KOPT-K1 (cell line): Measurements from ENCODE around the gene RGS14.
"Not testable (repeated sequence)": the region's sequence is repeated elsewhere in the genome, so short reads cannot be mapped to it uniquely, and the experiment has no call there.

Experiments used
- H3K27ac ChIP-seq: fragments of 200-600 bp; sonication (generic); 2 replicates; pipeline ENCODE4 v1.5.1; 2016; ENCODE audit warnings: antibody characterized with exemption, mild to moderate bottlenecking, low read depth, low read length; ENCODE audit not compliant: poor library complexity, severe bottlenecking
- H3K36me3 ChIP-seq: fragments of 200-600 bp; sonication (generic); 2 replicates; pipeline ENCODE4 v1.5.1; 2017; ENCODE audit warnings: antibody characterized with exemption, mild to moderate bottlenecking, low read length, moderate library complexity; ENCODE audit not compliant: insufficient read depth
- H3K9me3 ChIP-seq: fragments of 200-600 bp; sonication (generic); 2 replicates; pipeline ENCODE4 v1.5.1; 2017; ENCODE audit warnings: antibody characterized with exemption, low read length, mild to moderate bottlenecking; ENCODE audit not compliant: insufficient read depth, poor library complexity, severe bottlenecking

RGS14 gene

GRCh38 chr5:177372034-177372896 lies 14.5 kb downstream of the RGS14 start:
- Histone ChIP-seq H3K36me3 (peaks cover 61% of the 10 kb centered on the region), H3K27ac (peak overlapping the region; percentile 31), H3K9me3 (no peaks in the 10 kb centered on the region)

GRCh38 chr5:177372910-177373309 lies 15.2 kb downstream of the RGS14 start:
- Histone ChIP-seq H3K9me3 (no peaks in the 10 kb centered on the region), H3K36me3 (peaks cover 54% of the 10 kb centered on the region), H3K27ac (peak overlapping the region; percentile 31)

GRCh38 chr5:177373806-177374205 lies 16.1 kb downstream of the RGS14 start:
- H3K27ac ChIP-seq, result no peak overlapping the region

GRCh38 chr5:177374211-177374610 lies 16.5 kb downstream of the RGS14 start:
- Histone ChIP-seq H3K36me3 (peaks cover 41% of the 10 kb centered on the region), H3K9me3 (no peaks in the 10 kb centered on the region), H3K27ac (no peak overlapping the region)

More at GRCh38 chr5:177373806-177374205, 16.1 kb downstream of the RGS14 start:
- no peaks in the 10 kb centered on the region for H3K9me3 ChIP-seq
- H3K36me3 ChIP-seq, result peaks cover 45% of the 10 kb centered on the region

GRCh38 chr5:177375516-177375915 lies 17.8 kb downstream of the RGS14 start:
- not testable (repeated sequence) for H3K27ac ChIP-seq, H3K9me3 ChIP-seq
- peaks cover 29% of the 10 kb centered on the region for H3K36me3 ChIP-seq

GRCh38 chr5:177376107-177376506 lies 18.4 kb downstream of the RGS14 start:
- Histone ChIP-seq H3K9me3 (no peaks in the 10 kb centered on the region), H3K27ac (no peak overlapping the region), H3K36me3 (peaks cover 26% of the 10 kb centered on the region)

- peaks cover 10% of the 10 kb centered on the region; the same call in 1 of the 2 replicates for H3K36me3 ChIP-seq
- H3K9me3 ChIP-seq, result no peaks in the 10 kb centered on the region
- no peak overlapping the region for H3K27ac ChIP-seq
Observed at GRCh38 chr5:177377851-177378776, 20.4 kb downstream of the RGS14 start.

- H3K27ac ChIP-seq, result no peak overlapping the region
- no peaks in the 10 kb centered on the region for H3K9me3 ChIP-seq
- no peaks in the 10 kb centered on the region for H3K36me3 ChIP-seq
Observed at GRCh38 chr5:177378884-177379883, 21.5 kb downstream of the RGS14 start.

GRCh38 chr5:177380805-177381126 lies 23.0 kb downstream of the RGS14 start:
- no peaks in the 10 kb centered on the region for H3K36me3 ChIP-seq
- H3K9me3 ChIP-seq, result no peaks in the 10 kb centered on the region
- no peak overlapping the region for H3K27ac ChIP-seq

GRCh38 chr5:177382423-177383029 lies 24.8 kb downstream of the RGS14 start:
- Histone ChIP-seq H3K27ac (no peak overlapping the region), H3K9me3 (no peaks in the 10 kb centered on the region), H3K36me3 (no peaks in the 10 kb centered on the region)

- Histone ChIP-seq H3K9me3 (no peaks in the 10 kb centered on the region), H3K36me3 (no peaks in the 10 kb centered on the region), H3K27ac (no peak overlapping the region)
Observed at GRCh38 chr5:177383181-177383580, 25.5 kb downstream of the RGS14 start.

GRCh38 chr5:177384134-177384533 lies 26.4 kb downstream of the RGS14 start, which contains the start of gene SLC34A1:
Gene SLC34A1, plus strand, starts transcription at chr5:177384434. Its CDS starts 1,308 bp downstream, at chr5:177385742.
- Histone ChIP-seq H3K9me3 (no peaks in the 10 kb centered on the region), H3K27ac (no peak within 1 kb of the TSS)

GRCh38 chr5:177385720-177386119 lies 28.0 kb downstream of the RGS14 start:
- no peak overlapping the region for H3K27ac ChIP-seq
- no peaks in the 10 kb centered on the region for H3K36me3 ChIP-seq
- no peaks in the 10 kb centered on the region for H3K9me3 ChIP-seq

More at GRCh38 chr5:177384134-177384533, 26.4 kb downstream of the RGS14 start, which contains the start of gene SLC34A1:
- H3K36me3 ChIP-seq, result no peaks in the 10 kb centered on the region

GRCh38 chr5:177386542-177386941 lies 28.8 kb downstream of the RGS14 start:
- Histone ChIP-seq H3K9me3 (no peaks in the 10 kb centered on the region), H3K36me3 (no peaks in the 10 kb centered on the region), H3K27ac (no peak overlapping the region)
